GM12873 (cell line): ENCODE results near the gene SPATA12.

Source experiments
- CTCF ChIP-seq: IDR thresholded peaks from 2 replicates; pipeline ENCODE4 v1.5.1; 2012; ENCODE audit warnings: low read depth, mild to moderate bottlenecking, moderate library complexity, low read length, control low read depth; ENCODE audit not compliant: insufficient read depth; ENCODE audit errors: missing control alignments

Gene SPATA12, protein sequence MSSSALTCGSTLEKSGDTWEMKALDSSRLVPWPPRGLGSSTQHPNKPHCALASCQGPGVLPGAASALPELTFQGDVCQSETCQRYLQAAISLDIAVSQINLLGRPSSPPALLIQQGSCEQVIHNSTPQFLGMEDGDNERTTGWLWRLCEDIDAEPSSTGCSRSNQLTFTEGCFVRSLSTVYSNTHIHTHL

GRCh38 chr3:57060089-57060821 lies at the start of gene SPATA12:
SPATA12 (plus strand) TSS chr3:57060664; CDS start chr3:57073695, 13,031 bp downstream.
- no peak for TF ChIP-seq CTCF

DNA sequence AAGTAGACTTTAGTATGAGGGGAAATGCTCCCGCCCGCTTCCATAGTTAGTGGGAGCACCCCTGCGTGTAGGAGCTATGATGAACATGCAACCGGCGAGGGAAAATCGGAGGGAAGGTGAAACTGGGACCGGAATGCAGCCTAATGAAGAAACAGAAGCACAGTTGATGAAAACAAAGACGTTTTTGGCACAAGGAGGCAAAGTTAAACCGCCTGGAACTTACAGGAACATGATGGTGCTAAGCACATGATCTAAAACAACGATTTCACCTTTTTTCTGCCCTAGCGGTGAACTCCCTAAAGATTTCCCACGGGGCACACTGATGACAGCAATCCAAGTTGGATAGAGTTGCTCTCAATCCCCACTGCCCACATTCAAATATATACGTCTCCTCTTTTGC lies 49.4 kb upstream of the SPATA12 start:
- no peak for TF ChIP-seq CTCF

- TF ChIP-seq CTCF: no peak
Observed at GRCh38 chr3:57012847-57013246, 47.6 kb upstream of the SPATA12 start.

GRCh38 chr3:57015350-57015729 lies 45.1 kb upstream of the SPATA12 start:
- no peak for TF ChIP-seq CTCF

- TF ChIP-seq CTCF: no peak
Observed at GRCh38 chr3:57015912-57016311, 44.6 kb upstream of the SPATA12 start.

GRCh38 chr3:57017459-57017845 lies 43.0 kb upstream of the SPATA12 start:
- no peak for TF ChIP-seq CTCF

DNA sequence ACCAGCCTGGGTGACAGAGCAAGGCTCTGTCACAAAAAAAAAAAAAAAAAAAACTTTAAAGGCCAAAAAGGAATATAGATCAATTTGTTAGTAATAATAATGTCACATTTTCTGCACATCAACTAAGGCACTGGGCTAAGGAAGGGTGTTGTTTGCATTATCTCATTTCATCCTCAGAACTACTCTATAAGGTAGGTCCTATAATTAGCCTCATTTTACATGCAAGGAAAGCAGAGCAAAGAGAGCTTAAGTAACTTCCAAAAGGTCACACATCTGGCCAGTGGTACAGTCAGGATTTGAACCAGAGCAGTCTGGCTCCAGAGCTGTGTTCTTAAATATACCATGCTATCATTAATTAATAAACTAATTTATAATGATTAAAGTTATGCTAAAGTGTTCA lies 42.2 kb upstream of the SPATA12 start:
- TF ChIP-seq CTCF: no peak
